DOHH2 (cell line): ENCODE data around the gene ATP2A3.

Experiments used
- EZH2phosphoT487 ChIP-seq: fragments of 200-600 bp; sonication (generic); IDR thresholded peaks from 2 replicates; pipeline ENCODE4 v1.6.1; 2017; ENCODE audit warnings: borderline replicate concordance, mild to moderate bottlenecking, antibody characterized with exemption, low read length, moderate library complexity, mixed read lengths
- TF ChIP-seq, protein P1 (sequence below): fragments of 200-600 bp; sonication (generic); IDR thresholded peaks from one replicate; pipeline ENCODE4 v1.5.1; 2014; ENCODE audit warnings: antibody characterized with exemption, mild to moderate bottlenecking, low read depth, low read length; ENCODE audit not compliant: poor library complexity, severe bottlenecking

DNA sequence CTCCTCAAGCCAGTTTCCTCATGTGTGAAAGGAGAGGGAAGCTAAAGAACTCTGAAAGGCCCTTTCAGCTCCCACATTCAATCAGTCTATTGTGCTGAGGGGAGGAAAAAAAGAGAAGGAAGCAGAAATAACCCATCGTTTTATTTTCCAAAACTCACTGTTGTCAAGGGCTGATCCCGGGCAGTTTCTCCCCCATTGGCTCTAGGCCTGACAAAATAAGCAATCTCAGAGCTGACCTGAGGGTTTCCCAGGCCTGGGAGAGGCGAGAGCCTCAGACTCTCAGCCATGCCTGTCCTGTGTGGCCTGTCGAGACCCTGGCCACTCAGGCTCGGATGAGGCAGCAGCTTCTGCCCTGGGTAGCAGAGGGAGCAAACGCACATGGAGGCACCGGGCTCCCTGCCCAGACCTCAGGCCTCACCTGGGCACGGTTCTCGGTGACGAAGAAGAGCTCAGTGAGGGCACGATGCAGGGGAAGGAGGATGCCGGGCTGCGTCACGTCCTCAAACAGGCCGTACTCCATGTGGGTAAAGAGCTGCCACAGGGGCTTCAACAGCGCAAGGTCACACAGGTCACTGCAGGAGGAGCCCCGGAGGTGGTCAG lies 45.0 kb upstream of the ATP2A3 start:
- TF ChIP-seq, protein P1, sequence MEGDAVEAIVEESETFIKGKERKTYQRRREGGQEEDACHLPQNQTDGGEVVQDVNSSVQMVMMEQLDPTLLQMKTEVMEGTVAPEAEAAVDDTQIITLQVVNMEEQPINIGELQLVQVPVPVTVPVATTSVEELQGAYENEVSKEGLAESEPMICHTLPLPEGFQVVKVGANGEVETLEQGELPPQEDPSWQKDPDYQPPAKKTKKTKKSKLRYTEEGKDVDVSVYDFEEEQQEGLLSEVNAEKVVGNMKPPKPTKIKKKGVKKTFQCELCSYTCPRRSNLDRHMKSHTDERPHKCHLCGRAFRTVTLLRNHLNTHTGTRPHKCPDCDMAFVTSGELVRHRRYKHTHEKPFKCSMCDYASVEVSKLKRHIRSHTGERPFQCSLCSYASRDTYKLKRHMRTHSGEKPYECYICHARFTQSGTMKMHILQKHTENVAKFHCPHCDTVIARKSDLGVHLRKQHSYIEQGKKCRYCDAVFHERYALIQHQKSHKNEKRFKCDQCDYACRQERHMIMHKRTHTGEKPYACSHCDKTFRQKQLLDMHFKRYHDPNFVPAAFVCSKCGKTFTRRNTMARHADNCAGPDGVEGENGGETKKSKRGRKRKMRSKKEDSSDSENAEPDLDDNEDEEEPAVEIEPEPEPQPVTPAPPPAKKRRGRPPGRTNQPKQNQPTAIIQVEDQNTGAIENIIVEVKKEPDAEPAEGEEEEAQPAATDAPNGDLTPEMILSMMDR = no peak
- TF ChIP-seq EZH2phosphoT487 = no peak
